ENCODE data around the gene UBAC2.

DNA sequence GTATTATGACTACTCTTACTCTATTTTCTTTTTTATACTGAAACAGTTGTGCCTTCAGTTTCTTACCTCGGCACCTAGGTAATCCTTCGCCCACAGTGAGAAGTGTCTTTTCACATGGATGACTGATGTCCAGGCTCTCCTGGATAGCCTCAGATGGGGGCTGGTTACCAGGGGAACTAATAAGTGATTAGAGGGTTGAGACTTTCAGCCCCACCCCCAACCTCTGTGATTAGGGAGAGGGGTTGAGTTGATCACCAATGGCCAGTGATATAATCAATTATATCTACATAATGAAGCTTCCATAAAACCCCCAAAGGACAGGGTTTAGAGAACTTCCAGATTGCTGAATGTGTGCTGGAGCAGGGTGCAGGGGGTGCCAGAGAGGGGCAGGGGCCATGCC lies 149.5 kb downstream of the UBAC2 start:
- TF ChIP-seq POLR2A (IDR thresholded peaks at IDR 0.05) (no peak), CTCF (IDR thresholded peaks at IDR 0.05 in 8 of 11, conservative IDR thresholded peaks at IDR 0.05 in 3 of 11) (no peak)

All from spleen (tissue), 7 donors.